Adipose tissue (tissue), 3 donors: ENCODE results near the gene PRSS36. TPM values are rescaled to one million over a fixed set of nuclear protein-coding genes. Genes with fewer than 3 reads are reported as not detected.
"Not testable (repeated sequence)": the region's sequence is repeated elsewhere in the genome, so short reads cannot be mapped to it uniquely, and the experiment has no call there.

Experiments
- H3K27ac ChIP-seq: one replicate; pipeline ENCODE4 v1.5.1; 2013; ENCODE audit warnings: low read depth, low read length
- WGBS, 3 donors: extraction: QIAGEN DNeasy Blood & Tissue Kit; methylation state at CpG; one replicate each; pipeline ENCODE4 v1.1.7; 2013; 5-methylcytosine and 5-hydroxymethylcytosine counted together
- polyA plus RNA-seq, 3 donors: library from polyadenylated mRNA; stranded (reverse); fragments of 200-250 nt; gene quantifications; one replicate each; pipeline ENCODE4 v1.2.3, GENCODE V29; 2013
- donor health status: healthy with polysubstance abuse.
- donor health status: Bipolar disorder and iron deficiency.
- donor health status: healthy.

The PRSS36 gene
- polyA plus RNA-seq: 1 to 10 TPM; 2.4 to 3.8 (median 3.4) TPM

DNA sequence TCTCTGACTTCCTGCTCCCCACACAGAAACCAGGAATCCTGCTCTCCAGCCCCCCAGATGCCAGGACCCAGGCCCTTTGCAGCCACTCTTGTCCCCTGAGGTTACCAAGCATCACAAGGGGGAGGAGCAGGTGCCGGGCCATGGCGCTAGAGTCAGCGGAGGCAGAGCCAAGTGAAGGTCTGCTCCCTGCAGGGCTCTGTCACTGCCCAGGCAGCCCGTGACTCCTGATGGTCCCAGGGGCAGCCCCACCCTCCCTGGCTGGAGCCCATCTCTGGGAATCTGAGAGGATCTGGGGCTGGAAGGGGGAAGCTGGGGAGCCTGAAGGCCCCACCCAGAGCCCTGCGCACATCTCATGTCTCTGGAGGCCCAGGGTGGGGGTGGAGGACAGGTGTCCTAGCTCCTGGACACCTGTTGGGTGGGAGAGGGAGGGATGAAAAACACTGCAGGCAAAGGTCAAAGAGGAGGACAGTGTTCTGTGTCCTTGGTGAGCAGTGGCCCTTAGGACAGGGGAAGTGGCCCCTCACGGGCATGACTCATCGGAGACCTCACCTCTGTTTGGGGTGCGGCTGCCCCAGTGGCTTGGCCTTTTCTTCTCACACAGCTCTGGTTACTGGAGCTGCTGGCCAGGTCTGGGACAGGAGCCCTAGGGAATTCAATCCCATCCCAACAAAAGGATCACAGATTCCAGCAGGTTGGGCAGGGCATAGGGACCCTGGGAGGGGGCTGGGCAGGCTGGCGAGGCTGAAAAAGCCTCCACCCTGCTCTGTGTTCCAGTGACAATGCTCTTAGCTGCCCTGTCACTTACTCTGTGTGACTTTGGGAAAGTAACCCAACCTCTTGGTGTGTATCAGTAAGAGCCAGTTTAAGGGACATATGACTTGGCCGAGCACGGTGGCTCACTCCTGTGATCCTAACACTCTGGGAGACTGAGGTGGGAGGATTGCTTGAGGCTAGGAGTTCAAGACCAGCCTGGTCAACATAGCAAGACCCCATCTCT, at the start of gene PRSS36:
PRSS36 (minus strand) TSS at position 173 of the 997 bp plus-strand sequence; CDS start at position 142, 31 bp downstream.
- no peak within 1 kb of the TSS for H3K27ac ChIP-seq
- WGBS, 3 donors: 75 to 94% (median 77%) methylated on average over 11 of the region's 11 CpGs

DNA sequence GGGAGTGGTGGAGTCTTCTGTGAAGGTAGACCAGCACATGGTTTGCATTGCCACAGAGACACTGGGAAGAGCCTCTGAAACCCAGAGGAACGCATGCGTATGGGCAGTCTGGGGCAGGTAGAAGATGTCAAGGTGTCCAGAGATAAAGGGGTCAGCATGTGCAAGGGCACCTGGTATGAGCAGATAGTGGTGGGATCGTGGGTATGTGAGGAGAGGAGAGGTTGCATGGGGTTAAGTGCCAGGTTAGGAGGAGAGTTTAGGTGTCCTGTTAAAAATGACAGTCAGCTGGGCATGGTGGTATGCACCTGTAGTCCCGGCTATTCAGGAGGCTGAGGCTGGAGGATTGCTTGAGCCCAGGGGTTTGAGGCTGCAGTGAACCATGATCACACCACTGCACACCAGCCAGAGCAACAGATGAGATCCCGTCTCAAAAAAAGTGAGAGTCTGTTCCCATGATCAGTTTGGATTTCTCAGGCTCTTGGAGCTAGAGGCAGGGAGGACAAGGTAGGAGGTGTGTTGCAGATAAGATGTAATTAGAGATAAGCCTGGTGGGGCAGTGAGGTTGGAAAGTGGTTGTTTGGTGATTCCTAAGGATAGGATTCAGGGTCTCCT, 49.7 kb upstream of the PRSS36 start:
- no peak overlapping the region for H3K27ac ChIP-seq
- WGBS, 3 donors: 89 to 92% (median 92%) methylated on average over 5 of the region's 5 CpGs

DNA sequence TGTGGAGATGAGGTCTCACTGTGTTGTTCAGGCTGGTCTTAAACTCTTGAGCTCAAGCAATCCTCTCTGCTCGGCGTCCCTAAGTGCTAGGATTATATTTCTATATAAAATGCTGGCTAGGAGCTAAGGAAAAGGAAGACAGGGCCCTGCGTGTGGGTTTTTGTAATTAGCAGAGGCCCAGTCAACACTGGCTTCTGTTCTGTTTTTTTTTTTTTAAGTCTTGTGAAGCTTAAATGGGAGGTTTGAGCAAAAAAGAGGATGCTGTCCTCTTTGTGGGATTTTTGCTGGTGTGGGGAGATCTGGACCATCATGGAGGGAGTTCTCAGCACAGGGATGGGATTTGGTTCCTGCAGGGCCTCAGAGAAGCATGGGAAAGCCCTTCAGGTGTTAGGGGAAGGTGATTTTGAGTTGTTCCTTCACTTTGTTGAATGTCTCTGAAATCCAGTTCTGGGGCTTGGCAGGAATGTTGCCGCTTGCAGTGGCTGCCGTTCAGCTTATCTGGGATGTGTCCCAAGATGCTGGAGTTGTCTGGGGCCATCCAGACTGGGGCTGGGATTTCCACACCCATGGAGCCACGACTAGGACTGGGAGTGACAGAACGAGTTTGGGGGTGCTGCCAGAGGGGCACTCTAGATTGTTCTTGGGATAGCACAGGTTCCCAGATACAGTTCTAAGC, 48.5 kb upstream of the PRSS36 start:
- 60 to 72% (median 64%) methylated on average over 7 of the region's 7 CpGs for WGBS, 3 donors
- no peak overlapping the region for H3K27ac ChIP-seq

DNA sequence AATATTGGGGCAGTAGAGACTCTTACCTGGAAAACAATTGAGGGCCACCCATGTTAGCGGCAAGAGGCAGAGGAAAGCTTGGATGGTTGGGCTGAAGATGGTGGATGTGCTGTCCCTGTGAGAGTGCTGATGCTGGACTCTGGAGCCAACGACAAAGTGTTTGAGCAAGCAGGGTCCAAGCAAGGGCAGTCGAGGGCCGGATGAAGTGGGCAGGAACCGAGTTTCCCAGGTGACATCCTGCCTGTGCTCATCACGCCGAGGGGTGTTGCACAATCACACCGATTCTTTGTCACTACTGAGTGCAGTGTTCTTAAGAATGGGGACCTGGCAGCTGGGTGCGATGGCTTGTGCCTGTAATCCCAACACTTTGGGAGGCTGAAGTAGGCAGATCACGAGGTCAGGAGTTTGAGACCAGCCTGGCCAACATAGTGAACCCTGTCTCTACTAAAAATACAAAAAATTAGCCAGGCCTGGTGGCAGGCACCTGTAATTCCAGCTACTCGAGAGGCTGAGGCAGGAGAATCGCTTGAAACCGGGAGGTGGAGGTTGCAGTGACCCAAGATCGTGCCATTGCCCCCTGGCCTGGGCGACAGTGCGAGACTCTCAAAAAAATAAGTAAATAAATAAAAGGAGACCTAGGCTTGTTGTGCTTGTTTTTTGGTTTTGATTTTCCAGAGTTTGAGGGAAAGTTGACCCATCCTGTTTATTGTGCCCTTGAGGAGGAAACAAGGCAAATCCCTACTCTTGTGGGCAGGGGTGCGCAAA, 46.6 kb upstream of the PRSS36 start:
- 71 to 88% (median 73%) methylated on average over 17 of the region's 17 CpGs for WGBS, 3 donors

DNA sequence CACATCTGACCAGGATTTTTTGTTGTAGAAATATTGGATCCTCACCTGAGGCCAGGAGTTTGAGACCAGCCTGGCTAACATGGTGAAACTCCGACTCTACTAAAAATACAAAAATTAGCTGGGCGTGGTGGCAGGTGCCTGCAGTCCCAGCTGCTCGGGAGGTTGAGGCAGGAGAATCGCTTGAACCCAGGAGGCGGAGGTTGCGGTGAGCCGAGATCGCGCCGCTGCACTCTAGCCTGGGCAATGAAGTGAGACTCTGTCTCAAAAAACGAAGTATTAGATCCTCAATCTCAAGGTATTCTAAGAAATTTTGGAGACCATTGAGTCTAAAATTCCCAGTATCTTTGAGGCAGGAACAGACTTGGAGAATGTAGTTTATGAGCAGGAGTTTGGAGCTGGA, 46.0 kb upstream of the PRSS36 start:
- not testable (repeated sequence) for H3K27ac ChIP-seq
- 95 to 96% (median 96%) methylated on average over 11 of the region's 11 CpGs for WGBS, 3 donors

More for the DNA sequence above, 46.6 kb upstream of the PRSS36 start:
- no peak overlapping the region for H3K27ac ChIP-seq

DNA sequence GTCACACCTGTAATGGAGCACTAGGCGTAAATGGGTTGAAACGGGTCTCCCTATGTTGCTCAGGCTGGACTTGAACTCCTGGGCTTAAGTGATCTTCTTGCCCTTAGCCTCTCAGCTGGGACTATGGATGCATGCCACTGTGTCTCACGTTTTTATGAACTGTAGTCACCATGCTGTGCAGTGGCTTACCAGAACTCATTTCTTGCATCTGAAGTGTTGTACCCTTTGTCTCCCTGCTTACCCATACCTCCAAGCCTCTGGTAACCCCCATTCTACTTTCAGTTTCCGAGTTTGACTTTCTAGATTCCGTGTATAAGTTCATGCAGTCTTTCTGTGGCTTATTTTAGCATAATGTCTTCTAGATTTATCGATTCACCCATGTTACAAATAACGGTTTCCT, 45.0 kb upstream of the PRSS36 start:
- H3K27ac ChIP-seq: no peak overlapping the region
- 78 to 87% (median 83%) methylated on average over 7 of the region's 7 CpGs for WGBS, 3 donors

DNA sequence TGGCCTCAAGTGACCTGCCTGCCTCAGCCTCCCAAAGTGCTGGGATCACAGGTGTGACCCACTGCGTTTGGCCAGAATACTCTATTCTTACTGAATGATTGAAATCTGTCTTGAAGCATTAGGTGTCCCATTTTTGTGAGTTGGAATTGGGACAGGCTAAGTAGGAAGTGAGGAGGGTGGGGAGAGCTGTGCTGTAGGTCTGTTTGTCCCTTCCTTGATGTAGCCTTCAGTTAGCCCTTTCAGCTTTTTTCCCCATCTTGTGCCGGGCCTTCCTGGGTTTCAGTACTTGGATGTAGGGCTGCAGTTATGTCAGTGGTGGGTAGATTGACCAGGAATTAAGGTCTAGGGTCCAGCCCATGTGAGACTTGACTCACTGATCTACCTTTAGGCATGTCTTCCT, 44.0 kb upstream of the PRSS36 start:
- 75 to 93% (median 91%) methylated on average over 2 of the region's 2 CpGs for WGBS, 3 donors
- H3K27ac ChIP-seq: no peak overlapping the region

DNA sequence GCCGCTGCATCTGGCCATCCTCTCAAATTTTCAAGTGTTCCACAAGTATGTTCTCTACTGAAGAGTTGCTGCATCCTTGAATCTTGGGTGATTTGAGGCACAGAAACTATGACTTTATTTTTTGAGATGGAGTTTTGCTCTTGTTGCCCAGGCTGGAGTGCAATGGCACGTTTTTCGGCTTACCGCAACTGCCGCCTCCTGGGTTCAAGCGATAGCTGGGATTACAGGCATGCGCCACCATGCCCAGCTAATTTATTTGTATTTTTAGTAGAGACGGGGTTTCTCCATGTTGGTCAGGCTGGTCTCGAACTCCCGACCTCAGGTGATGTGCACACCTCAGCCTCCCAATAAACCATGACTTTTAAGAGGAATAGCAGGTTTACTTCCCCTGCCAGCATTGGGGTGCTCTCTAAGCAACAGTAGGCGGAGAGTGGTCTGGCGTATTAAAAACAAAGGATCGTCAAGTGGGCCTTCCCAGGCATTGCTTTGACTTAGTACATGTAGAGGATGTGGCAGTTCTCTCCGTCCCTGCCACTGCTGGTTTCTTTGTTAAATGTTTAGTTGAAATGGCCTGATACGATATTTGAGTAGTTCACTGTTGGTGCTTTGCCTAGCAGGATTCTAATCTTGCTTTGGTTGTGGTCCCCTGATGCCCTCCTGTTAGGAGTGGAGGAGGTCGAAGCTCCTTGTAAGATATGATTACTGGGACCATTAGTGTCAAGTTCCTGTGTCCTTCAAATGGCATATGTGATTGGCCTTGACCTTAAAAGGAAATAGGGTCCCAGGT, 43.2 kb upstream of the PRSS36 start:
- 91 to 93% (median 92%) methylated on average over 16 of the region's 16 CpGs for WGBS, 3 donors

DNA sequence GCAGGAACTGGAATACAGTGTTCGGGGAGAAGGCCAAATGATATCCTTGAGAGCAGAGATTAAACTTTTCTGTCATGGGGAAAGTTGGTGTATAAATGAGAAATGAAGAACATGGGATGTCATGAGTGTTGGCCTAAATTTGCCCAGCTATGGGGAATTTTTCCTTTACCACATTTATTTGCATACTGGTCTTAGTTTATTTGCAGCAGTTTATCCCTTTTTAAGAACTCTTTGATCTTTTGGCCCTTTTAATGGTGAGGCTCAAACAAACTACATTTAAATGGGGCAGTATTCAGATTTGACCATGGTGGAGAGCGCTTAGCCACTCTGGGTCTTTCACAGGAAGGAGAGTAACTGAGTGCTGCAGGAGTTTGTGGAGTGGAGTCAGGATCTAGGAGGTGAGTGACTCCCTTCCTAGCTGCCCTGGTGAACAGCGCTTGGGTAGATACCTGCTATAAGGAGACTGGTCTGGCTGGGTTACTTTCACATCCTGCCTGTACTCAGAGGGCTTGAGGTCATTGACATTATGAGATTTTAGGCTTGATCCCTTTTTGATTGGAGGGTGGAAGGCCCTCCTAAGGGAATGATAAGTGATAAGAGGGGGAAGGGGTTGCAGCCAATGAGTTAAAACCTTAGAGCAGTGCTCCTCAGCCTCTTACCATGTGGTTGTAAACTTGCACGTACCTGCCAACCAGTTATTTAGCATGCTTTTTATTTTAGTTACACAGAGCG, 42.0 kb upstream of the PRSS36 start:
- no peak overlapping the region for H3K27ac ChIP-seq
- 87 to 89% (median 87%) methylated on average over 5 of the region's 5 CpGs for WGBS, 3 donors

More for the DNA sequence above, 43.2 kb upstream of the PRSS36 start:
- H3K27ac ChIP-seq: no peak overlapping the region

DNA sequence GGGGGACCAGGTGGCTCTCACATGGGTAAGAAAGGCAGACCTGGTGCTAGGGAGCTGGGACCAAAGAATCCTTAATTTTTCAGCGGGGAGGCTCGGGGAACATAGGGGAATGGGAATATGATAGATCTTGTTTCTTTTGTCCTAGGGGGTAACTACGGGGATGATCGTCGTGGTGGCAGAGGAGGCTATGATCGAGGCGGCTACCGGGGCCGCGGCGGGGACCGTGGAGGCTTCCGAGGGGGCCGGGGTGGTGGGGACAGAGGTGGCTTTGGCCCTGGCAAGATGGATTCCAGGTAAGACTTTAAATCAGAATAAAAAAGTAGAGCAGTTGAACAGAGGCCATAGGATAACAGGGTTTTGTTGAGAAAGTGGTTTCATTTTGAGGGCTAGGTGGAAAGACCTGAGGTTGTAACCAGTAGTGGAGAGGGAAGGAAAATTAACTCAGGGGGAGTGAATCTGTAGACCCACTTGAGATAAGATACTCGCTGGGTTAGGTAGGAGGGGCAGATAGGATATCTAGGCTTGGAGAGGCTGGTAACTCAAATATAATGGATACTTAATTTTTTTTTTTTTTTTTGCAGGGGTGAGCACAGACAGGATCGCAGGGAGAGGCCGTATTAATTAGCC, 41.1 kb upstream of the PRSS36 start:
- WGBS, 3 donors: 93 to 95% (median 94%) methylated on average over 17 of the region's 17 CpGs

DNA sequence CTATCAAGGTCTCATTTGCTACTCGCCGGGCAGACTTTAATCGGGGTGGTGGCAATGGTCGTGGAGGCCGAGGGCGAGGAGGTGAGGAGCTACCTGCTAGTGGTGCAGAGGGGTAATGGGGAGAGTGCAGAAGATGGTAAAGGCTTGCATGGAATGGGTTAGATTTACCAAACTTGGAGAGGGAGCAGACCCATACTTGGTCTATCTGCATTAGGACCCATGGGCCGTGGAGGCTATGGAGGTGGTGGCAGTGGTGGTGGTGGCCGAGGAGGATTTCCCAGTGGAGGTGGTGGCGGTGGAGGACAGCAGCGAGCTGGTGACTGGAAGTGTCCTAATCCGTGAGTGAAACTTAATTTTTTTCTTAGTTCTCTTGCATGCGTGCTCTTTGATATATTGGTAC, 40.2 kb upstream of the PRSS36 start:
- WGBS, 3 donors: 96% methylated on average over 12 of the region's 12 CpGs
- H3K27ac ChIP-seq: no peak overlapping the region

More for the DNA sequence above, 41.1 kb upstream of the PRSS36 start:
- H3K27ac ChIP-seq: no peak overlapping the region

DNA sequence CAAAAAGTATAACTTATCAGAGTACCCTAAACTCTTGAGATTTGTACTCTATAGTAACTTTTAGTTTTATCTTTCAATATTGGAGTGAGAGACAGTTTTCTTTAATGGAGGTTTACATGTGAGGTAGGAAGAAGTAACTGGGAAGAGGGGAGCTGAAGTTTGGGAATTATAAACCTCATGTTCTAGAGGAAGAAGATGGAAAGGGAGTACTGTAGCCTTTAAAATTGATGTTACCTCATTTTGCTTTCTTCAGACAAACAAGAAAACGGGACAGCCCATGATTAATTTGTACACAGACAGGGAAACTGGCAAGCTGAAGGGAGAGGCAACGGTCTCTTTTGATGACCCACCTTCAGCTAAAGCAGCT, 39.5 kb upstream of the PRSS36 start:
- 83 to 88% (median 84%) methylated on average over 2 of the region's 2 CpGs for WGBS, 3 donors

DNA sequence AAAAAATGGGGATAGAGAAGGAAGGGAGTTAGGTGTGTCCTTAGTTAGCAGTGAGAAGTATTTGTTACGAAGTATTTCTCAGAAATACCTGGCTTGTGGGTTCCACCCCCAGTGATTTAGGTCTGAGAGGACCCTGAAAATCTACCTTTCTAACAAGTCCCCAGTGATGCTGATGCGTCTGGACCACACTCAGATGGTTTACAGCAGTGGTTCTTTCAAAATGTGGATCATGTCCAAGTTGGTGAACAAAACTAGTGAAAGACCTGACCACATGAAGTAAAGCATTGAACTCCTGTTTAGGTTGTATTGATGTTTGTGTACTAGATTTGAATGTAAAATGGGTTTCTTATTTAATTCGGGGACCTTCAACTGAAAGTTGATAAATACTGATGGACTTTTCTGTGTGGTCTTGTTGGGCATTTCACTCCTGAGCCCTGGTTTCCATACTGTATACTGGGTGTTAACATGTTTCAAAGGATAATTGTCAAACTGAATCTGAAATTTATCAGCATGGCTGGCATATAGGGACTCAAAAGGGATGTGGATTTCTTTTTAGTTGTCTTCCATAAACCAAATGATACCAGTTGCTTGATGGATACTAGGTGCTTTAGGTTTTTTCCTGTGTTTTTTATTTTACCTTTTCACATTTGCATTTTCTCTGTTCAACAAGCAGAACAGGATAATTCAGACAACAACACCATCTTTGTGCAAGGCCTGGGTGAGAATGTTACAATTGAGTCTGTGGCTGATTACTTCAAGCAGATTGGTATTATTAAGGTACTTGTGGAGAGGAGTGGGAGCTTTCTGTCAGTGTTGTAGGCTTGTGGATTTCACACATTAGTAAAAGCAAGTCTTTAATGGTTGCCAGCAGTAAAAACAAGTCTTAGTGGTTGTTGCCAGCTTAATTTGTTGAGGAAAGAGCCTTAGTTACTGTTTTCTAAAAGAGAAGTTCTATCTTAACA, 38.9 kb upstream of the PRSS36 start:
- no peak overlapping the region for H3K27ac ChIP-seq
- 86 to 92% (median 87%) methylated on average over 3 of the region's 3 CpGs for WGBS, 3 donors

More for the DNA sequence above, 39.5 kb upstream of the PRSS36 start:
- H3K27ac ChIP-seq: no peak overlapping the region

DNA sequence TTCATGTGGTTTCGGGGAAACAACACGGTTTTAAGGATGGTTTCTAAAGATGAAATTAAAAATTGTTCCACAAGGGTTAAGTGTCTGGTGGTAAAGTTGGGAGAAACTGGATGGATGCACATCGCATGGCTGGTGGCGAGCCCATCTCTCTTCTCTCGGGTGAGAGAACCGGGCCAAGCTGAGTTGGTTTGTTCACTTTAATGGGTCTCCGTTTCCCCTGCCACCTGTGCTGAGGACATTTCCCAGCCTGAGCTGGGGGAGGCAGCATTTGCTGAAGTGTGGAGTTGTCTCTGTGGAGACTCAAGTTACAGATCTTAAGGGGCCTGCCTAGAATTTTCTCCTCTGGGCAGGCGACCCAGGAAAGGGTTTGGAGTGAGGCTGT, 37.9 kb upstream of the PRSS36 start:
- WGBS, 3 donors: 80 to 85% (median 83%) methylated on average over 8 of the region's 8 CpGs
- no peak overlapping the region for H3K27ac ChIP-seq

DNA sequence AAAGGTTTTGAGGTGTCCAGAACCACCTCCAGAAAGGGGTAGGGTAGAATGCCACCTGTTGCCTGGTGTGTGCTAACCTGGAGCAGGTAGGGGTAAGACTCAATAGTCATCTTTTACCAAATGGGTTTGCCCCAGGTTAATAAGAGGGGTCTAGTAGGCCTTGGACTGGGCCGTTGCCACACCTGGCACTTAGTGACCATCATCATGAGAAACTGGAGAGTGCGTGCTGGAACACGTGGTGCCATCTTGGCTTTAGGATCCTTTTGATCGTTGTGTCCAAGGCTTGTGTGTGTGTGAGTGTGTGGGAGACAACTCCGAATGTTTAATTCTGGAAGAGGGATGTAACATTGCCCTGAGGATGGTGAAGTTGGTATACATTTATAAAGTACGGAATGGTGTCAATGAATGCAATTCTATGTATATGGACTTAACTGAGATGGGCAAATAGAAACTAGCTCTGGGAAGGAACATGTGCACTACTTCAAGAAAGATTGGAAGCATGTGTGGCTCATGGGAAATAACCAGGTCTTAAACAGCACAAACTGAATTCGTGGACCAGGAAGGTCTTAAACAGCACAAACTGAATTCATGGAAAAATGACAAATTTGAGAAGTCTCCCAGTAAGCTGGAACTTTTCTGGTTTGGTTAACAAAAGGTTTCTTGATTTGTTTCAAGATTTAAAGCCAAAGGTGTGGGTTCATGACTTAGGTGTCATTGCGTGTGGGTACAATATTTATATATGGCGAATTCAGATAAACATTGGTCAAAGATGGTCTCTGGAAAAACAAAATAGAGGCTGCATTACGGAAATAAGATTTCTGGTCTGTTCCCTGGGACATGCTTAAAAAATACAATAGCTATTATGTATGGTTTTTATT, 37.3 kb upstream of the PRSS36 start:
- WGBS, 3 donors: 84 to 89% (median 85%) methylated on average over 10 of the region's 10 CpGs
- no peak overlapping the region for H3K27ac ChIP-seq
